Hepatocyte (in vitro differentiated cells): ENCODE measurements around the gene LRBA. TPM values are rescaled to one million over a fixed set of nuclear protein-coding genes. Genes with fewer than 3 reads are reported as not detected.

Experiments used
- DNase-seq: peaks from one replicate; pipeline ENCODE4 v3.0.0-alpha.2; 2016; ENCODE audit warnings: low spot score
- H2AFZ ChIP-seq: fragments of 200-600 bp; sonication (generic); 2 replicates; pipeline ENCODE4 v1.6.0; 2016; ENCODE audit warnings: antibody characterized with exemption, mild to moderate bottlenecking
- H3K27ac ChIP-seq: fragments of 200-600 bp; sonication (generic); 2 replicates; pipeline ENCODE4 v1.5.1; 2016; ENCODE audit warnings: mild to moderate bottlenecking
- H3K27me3 ChIP-seq: fragments of 200-600 bp; sonication (generic); 2 replicates; pipeline ENCODE4 v1.6.1; 2016
- H3K36me3 ChIP-seq: fragments of 200-600 bp; sonication (generic); replicated peaks from 2 replicates; pipeline ENCODE4 v1.5.1; 2016; ENCODE audit warnings: low read depth; ENCODE audit not compliant: insufficient read depth
- H3K4me1 ChIP-seq: fragments of 200-600 bp; sonication (generic); 2 replicates; pipeline ENCODE4 v1.5.1; 2016; ENCODE audit warnings: mild to moderate bottlenecking, moderate library complexity; ENCODE audit not compliant: insufficient read depth
- H3K4me2 ChIP-seq: fragments of 200-600 bp; sonication (generic); 2 replicates; pipeline ENCODE4 v1.6.0; 2016
- H3K4me3 ChIP-seq: fragments of 200-600 bp; sonication (generic); 2 replicates; pipeline ENCODE4 v1.5.1; 2016; ENCODE audit warnings: mild to moderate bottlenecking
- H3K79me2 ChIP-seq: fragments of 200-600 bp; sonication (generic); 2 replicates; pipeline ENCODE4 v1.6.0; 2017; ENCODE audit warnings: mild to moderate bottlenecking
- H3K9me2 ChIP-seq: fragments of 200-600 bp; sonication (generic); replicated peaks from 2 replicates; pipeline ENCODE4 v1.6.0; 2017; ENCODE audit warnings: mild to moderate bottlenecking; ENCODE audit not compliant: insufficient read depth
- H3K9me3 ChIP-seq: fragments of 200-600 bp; sonication (generic); 2 replicates; pipeline ENCODE4 v1.5.1; 2016; ENCODE audit warnings: low read depth, mild to moderate bottlenecking
- H4K20me1 ChIP-seq: fragments of 200-600 bp; sonication (generic); 2 replicates; pipeline ENCODE4 v1.6.0; 2016; ENCODE audit warnings: mild to moderate bottlenecking; ENCODE audit not compliant: insufficient read depth, poor library complexity, severe bottlenecking
- CTCF ChIP-seq: fragments of 200-600 bp; sonication (generic); IDR thresholded peaks from 2 replicates; pipeline ENCODE4 v1.5.1; 2016; ENCODE audit warnings: antibody characterized with exemption, mild to moderate bottlenecking; ENCODE audit not compliant: poor library complexity
- EZH2 ChIP-seq: fragments of 200-600 bp; sonication (generic); IDR thresholded peaks from 2 replicates; pipeline ENCODE4 v1.6.1; 2016; ENCODE audit warnings: antibody characterized with exemption, mild to moderate bottlenecking, borderline replicate concordance
- EZH2phosphoT487 ChIP-seq: fragments of 200-600 bp; sonication (generic); IDR thresholded peaks from one replicate; pipeline ENCODE4 v1.6.1; 2018; ENCODE audit warnings: antibody characterized with exemption, mild to moderate bottlenecking, low read depth, moderate library complexity; ENCODE audit not compliant: unreplicated experiment, severe bottlenecking
- whole genome bisulfite sequencing: methylation state at CpG from one replicate; pipeline ENCODE4 v1.1.6; 2016; ENCODE audit warnings: low lambda C conversion rate; ENCODE audit errors: missing lambda C conversion rate; 5-methylcytosine and 5-hydroxymethylcytosine counted together
- polyA plus RNA-seq: library from polyadenylated mRNA; unstranded; fragments of >200 nt; fragmentation: Nextera tagmentation; extraction: Ambion mirVana; gene quantifications from 2 replicates; pipeline ENCODE4 v1.2.1, GENCODE V29; 2016
- total RNA-seq: library from RNA; depleted of rRNA; stranded (reverse); fragments of >200 nt; gene quantifications from 2 replicates; pipeline ENCODE4 v1.2.3, GENCODE V29; 2014

LRBA gene
- total and polyA plus RNA-seq, 2 experiments from 2014 or later = 14.1 to 69.4 TPM

GRCh38 chr4:150354214-150354796, 660.8 kb downstream of the LRBA start:
- Histone ChIP-seq H4K20me1 (no peaks in the 10 kb centered on the region), H3K4me1 (peaks cover 13% of the 10 kb centered on the region), H3K4me2 (no peak overlapping the region), H2AFZ (no peak overlapping the region), H3K36me3 (no peaks in the 10 kb centered on the region), H3K27ac (no peak overlapping the region), H3K79me2 (no peaks in the 10 kb centered on the region), H3K27me3 (no peaks in the 10 kb centered on the region), H3K9me3 (no peaks in the 10 kb centered on the region), H3K4me3 (no peak overlapping the region), H3K9me2 (no peaks in the 10 kb centered on the region)
- no peak for DNase-seq
- WGBS = 87% methylated on average over 4 of the region's 4 CpGs
- TF ChIP-seq CTCF (no peak), EZH2 (no peak), EZH2phosphoT487 (no peak)

DNA sequence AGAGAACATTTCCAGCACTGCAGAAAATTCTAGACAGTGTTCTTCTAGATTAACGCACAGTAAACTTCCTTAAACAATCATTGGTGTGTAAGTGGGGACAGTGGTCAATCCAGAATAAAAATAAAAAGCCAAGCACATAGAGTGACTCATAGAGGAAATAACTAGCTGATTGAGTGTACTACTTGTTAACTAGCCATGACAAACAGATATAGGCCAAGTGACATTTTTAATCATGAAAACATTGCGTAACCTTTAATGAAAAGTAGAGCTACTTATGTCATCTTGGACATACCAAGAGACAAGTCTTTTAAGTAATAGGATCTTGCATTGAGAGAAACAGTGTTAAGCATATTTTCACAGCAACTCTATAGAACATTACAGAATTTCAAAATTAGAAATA, 667.0 kb downstream of the LRBA start:
- 95% methylated on average over 2 of the region's 2 CpGs for WGBS
- no peaks in the 10 kb centered on the region for H3K79me2 ChIP-seq
- DNase-seq = no peak
- H3K4me3 ChIP-seq = no peak overlapping the region
- no peaks in the 10 kb centered on the region for H4K20me1 ChIP-seq
- H3K9me2 ChIP-seq = no peaks in the 10 kb centered on the region
- no peak overlapping the region for H2AFZ ChIP-seq
- H3K4me1 ChIP-seq = no peaks in the 10 kb centered on the region
- no peaks in the 10 kb centered on the region for H3K9me3 ChIP-seq
- no peak overlapping the region for H3K27ac ChIP-seq
- H3K36me3 ChIP-seq = no peaks in the 10 kb centered on the region
- H3K4me2 ChIP-seq = no peak overlapping the region
- no peaks in the 10 kb centered on the region for H3K27me3 ChIP-seq
- TF ChIP-seq EZH2 = no peak
- TF ChIP-seq CTCF = no peak
- no peak for TF ChIP-seq EZH2phosphoT487

DNA sequence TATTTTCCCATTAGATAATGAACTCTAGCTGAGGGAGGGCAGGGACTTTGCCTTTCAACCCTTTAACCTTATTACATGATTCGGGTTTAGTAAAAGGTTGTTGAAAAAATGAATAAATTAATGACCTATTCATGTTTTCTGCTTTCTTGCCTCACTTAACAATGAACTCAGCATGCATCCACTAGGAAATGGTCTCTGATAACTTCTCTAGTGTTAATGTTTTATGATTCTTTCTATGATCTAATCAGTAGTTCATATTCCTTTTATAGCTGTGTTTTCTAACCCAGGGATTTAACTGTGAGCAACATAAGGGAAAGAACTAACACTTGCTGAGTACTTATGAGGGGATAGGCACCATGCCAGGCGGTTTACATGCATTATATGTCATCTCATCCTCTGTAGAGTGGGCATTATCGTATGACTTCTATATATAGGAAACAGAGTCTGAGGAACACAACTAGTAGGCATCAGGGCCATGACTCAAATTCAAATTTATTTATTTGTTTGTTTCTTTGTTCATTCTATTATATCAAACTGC, 669.8 kb downstream of the LRBA start:
- H3K36me3 ChIP-seq = no peaks in the 10 kb centered on the region
- H3K79me2 ChIP-seq = no peaks in the 10 kb centered on the region
- H3K4me1 ChIP-seq = no peaks in the 10 kb centered on the region
- H3K27me3 ChIP-seq = no peaks in the 10 kb centered on the region
- no peaks in the 10 kb centered on the region for H4K20me1 ChIP-seq
- H2AFZ ChIP-seq = no peak overlapping the region
- no peak for DNase-seq
- 95% methylated on average over 3 of the region's 3 CpGs for WGBS
- TF ChIP-seq CTCF = no peak
- TF ChIP-seq EZH2phosphoT487 = no peak
- TF ChIP-seq EZH2 = no peak
- no peak overlapping the region for H3K27ac ChIP-seq
- no peak overlapping the region for H3K4me3 ChIP-seq
- H3K4me2 ChIP-seq = no peak overlapping the region
- no peaks in the 10 kb centered on the region for H3K9me2 ChIP-seq
- no peaks in the 10 kb centered on the region for H3K9me3 ChIP-seq
